ENCODE data around the gene MYO5B. TPM values are rescaled to one million over a fixed set of nuclear protein-coding genes. Genes with fewer than 3 reads are reported as not detected.

Gene MYO5B
- total RNA-seq, 2 experiments from 2014 or later: not detected

GRCh38 chr18:50000227-50000626 lies 194.7 kb downstream of the MYO5B start:
- intact Hi-C loops (cut with micrococcal nuclease; ENCODE audit: unreplicated experiment): no loop called here
- POLR2A ChIA-PET: interaction anchor here (0.6 kb wide), 1 partner anchor 77 kb away, joined by 3 read pairs; no protein-coding TSS in a partner anchor
- CTCF ChIA-PET (ENCODE audit: unreplicated experiment): interaction anchor here (0.5 kb wide), 1 partner anchor 361 kb away, joined by 3 read pairs; no protein-coding TSS in a partner anchor

GRCh38 chr18:49999128-49999527 lies 195.8 kb downstream of the MYO5B start:
- intact Hi-C loops (cut with micrococcal nuclease; ENCODE audit: unreplicated experiment): no loop called here
- no peak for DNase-seq (ENCODE audit: low spot score)
- H3K9me3 ChIP-seq (ENCODE audit: low read length): no peaks in the 10 kb centered on the region
- TF ChIP-seq CTCF (conservative IDR thresholded peaks at IDR 0.05; ENCODE audit: low read length) (no peak), EZH2phosphoT487 (IDR thresholded peaks at IDR 0.05; ENCODE audit: borderline replicate concordance, low read depth, low read length) (no peak)
- H4K20me1 ChIP-seq (ENCODE audit: insufficient read depth, low read length): no peaks in the 10 kb centered on the region
- no peak overlapping the region for H3K4me3 ChIP-seq (ENCODE audit: low read depth, low read length, poor library complexity, severe bottlenecking)
- H2AFZ ChIP-seq (ENCODE audit: low read length): no peak overlapping the region
- H3K27ac ChIP-seq (ENCODE audit: low read depth, low read length, poor library complexity, severe bottlenecking): no peak overlapping the region
- H3K9me2 ChIP-seq (ENCODE audit: insufficient read depth, low read length): no peaks in the 10 kb centered on the region
- no peaks in the 10 kb centered on the region for H3K36me3 ChIP-seq (ENCODE audit: insufficient read depth, low read length)
- ChIA-PET POLR2A (no interaction called here), CTCF (ENCODE audit: unreplicated experiment) (no interaction called here)
- BruUV-seq (replicated peaks): no TSS peak
- H3K4me1 ChIP-seq (ENCODE audit: insufficient read depth, low read length, poor library complexity, severe bottlenecking): no peaks in the 10 kb centered on the region
- H3K79me2 ChIP-seq (ENCODE audit: insufficient read depth, low read depth, low read length): no peaks in the 10 kb centered on the region
- H3K4me2 ChIP-seq (ENCODE audit: low read length): no peak overlapping the region

More at GRCh38 chr18:50000227-50000626, 194.7 kb downstream of the MYO5B start:
- no peaks in the 10 kb centered on the region for H4K20me1 ChIP-seq (ENCODE audit: insufficient read depth, low read length)
- BruUV-seq (replicated peaks): no TSS peak
- DNase-seq (ENCODE audit: low spot score): no peak
- no peaks in the 10 kb centered on the region for H3K9me3 ChIP-seq (ENCODE audit: low read length)
- no peaks in the 10 kb centered on the region for H3K36me3 ChIP-seq (ENCODE audit: insufficient read depth, low read length)
- H3K27ac ChIP-seq (ENCODE audit: low read depth, low read length, poor library complexity, severe bottlenecking): no peak overlapping the region
- H3K79me2 ChIP-seq (ENCODE audit: insufficient read depth, low read depth, low read length): no peaks in the 10 kb centered on the region
- H3K9me2 ChIP-seq (ENCODE audit: insufficient read depth, low read length): no peaks in the 10 kb centered on the region
- no peak overlapping the region for H3K4me3 ChIP-seq (ENCODE audit: low read depth, low read length, poor library complexity, severe bottlenecking)
- H3K4me1 ChIP-seq (ENCODE audit: insufficient read depth, low read length, poor library complexity, severe bottlenecking): no peaks in the 10 kb centered on the region
- H2AFZ ChIP-seq (ENCODE audit: low read length): no peak overlapping the region
- H3K4me2 ChIP-seq (ENCODE audit: low read length): no peak overlapping the region
- TF ChIP-seq CTCF (conservative IDR thresholded peaks at IDR 0.05; ENCODE audit: low read length): no peak
- TF ChIP-seq EZH2phosphoT487 (IDR thresholded peaks at IDR 0.05; ENCODE audit: borderline replicate concordance, low read depth, low read length): no peak

GRCh38 chr18:49997558-49997957 lies 197.4 kb downstream of the MYO5B start:
- Histone ChIP-seq H4K20me1 (ENCODE audit: insufficient read depth, low read length) (no peaks in the 10 kb centered on the region), H3K36me3 (ENCODE audit: insufficient read depth, low read length) (no peaks in the 10 kb centered on the region), H3K4me2 (ENCODE audit: low read length) (no peak overlapping the region), H3K9me3 (ENCODE audit: low read length) (no peaks in the 10 kb centered on the region), H3K9me2 (ENCODE audit: insufficient read depth, low read length) (no peaks in the 10 kb centered on the region), H2AFZ (ENCODE audit: low read length) (no peak overlapping the region), H3K27ac (ENCODE audit: low read depth, low read length, poor library complexity, severe bottlenecking) (no peak overlapping the region), H3K4me1 (ENCODE audit: insufficient read depth, low read length, poor library complexity, severe bottlenecking) (no peaks in the 10 kb centered on the region), H3K79me2 (ENCODE audit: insufficient read depth, low read depth, low read length) (no peaks in the 10 kb centered on the region), H3K4me3 (ENCODE audit: low read depth, low read length, poor library complexity, severe bottlenecking) (no peak overlapping the region)
- no TSS peak for BruUV-seq (replicated peaks)
- CTCF ChIA-PET (ENCODE audit: unreplicated experiment): no interaction called here
- no peak for DNase-seq (ENCODE audit: low spot score)
- POLR2A ChIA-PET: interaction anchor here (0.5 to 0.6 kb wide), 2 partner anchors 173 to 1903 kb away, joined by 3 to 7 read pairs; no protein-coding TSS in a partner anchor
- no peak for TF ChIP-seq CTCF (conservative IDR thresholded peaks at IDR 0.05; ENCODE audit: low read length)
- TF ChIP-seq EZH2phosphoT487 (IDR thresholded peaks at IDR 0.05; ENCODE audit: borderline replicate concordance, low read depth, low read length): no peak
- intact Hi-C loops (cut with micrococcal nuclease; ENCODE audit: unreplicated experiment): no loop called here
